Left cardiac atrium (tissue), 4 donors: ENCODE measurements around the gene MT1B. TPM values are rescaled to one million over a fixed set of nuclear protein-coding genes. Genes with fewer than 3 reads are reported as not detected.
"Not testable (repeated sequence)": the region's sequence is repeated elsewhere in the genome, so short reads cannot be mapped to it uniquely, and the experiment has no call there.

Experiments
- ATAC-seq, 2 donors: fragments of 200-7000 bp; cut with Tn5 transposase; one replicate each; pipeline ENCODE4 v1.9.1; 2020; ENCODE audit warnings: mild to moderate bottlenecking in 2 of 2, moderate library complexity in 2 of 2
- DNase-seq: peaks from one replicate; pipeline ENCODE4 v3.0.0-alpha.2; 2020
- intact Hi-C, 2 donors: fragments of 100-400 bp; cut with DNase I; formaldehyde crosslinking; loops; one replicate each; pipeline versions ENCODE4 v1.14.1 to v1.15.1; 2022 to 2023
- total RNA-seq, 2 donors: library from RNA; stranded (reverse); fragmentation: NEBNext Ultra II Directional; extraction: Animal tissue kit (Norgen Biotek cat#: 25700); gene quantifications; one replicate each; pipeline ENCODE4 v1.2.1, GENCODE V29; 2021
- donor health status: DM: no; HTN: yes; CAD: no.
- donor health status: DM: no; HTN: yes; CAD: no; lungs with severe emphysema.
- donor health status: DM: yes; HTN: yes; CAD: no.
- donor health status: Dilated cardiomyopathy.

The MT1B gene
- total RNA-seq, 2 donors from 2014 or later, result not detected

DNA sequence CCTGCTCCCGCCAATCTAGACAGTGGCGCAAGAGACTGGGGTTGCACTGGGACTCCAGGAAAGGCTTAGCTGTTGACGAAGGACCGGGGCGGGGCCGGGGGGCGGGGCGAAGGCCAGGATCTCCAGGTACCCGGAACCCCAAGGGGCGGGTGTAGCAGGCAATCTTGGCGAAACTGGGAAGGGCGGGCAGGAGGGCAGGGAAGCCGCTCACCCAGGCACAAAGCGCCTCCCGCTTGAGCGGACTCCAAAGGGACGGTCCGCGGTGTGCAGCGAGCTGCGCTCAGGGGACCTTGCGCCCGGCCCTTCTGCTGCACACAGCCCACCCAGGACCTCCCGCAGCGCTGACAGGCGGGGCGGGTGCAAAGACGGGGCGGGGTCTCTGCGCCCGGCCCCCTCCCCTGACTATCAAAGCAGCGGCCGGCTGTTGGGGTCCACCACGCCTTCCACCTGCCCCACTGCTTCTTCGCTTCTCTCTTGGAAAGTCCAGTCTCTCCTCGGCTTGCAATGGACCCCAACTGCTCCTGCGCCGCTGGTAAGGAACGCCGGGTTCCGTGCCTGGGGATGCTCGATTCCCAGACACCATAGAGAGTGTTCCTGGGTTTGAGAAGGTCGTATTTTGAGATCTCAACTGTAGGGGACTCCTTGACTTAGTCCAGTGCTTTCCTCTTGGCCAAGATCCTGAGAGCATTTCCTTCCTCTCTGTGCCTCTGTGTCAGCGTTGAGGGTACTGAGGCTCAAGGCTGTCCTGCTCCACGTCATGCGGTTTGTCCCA, 6.1 kb downstream of the MT1B start, which contains the start of gene MT1F:
Gene MT1F (plus strand): TSS at position 405 of the 772 bp plus-strand sequence. CDS start 100 bp downstream, at position 505.
- DNase-seq (peak; percentile 78), ATAC-seq (peak; percentile 90 to 96)
- intact Hi-C loops, result loop anchor here in 1 of 2 donors (2.0 kb wide), 1 partner anchor 19 kb away; the partner anchor contains the start of gene MT1A

DNA sequence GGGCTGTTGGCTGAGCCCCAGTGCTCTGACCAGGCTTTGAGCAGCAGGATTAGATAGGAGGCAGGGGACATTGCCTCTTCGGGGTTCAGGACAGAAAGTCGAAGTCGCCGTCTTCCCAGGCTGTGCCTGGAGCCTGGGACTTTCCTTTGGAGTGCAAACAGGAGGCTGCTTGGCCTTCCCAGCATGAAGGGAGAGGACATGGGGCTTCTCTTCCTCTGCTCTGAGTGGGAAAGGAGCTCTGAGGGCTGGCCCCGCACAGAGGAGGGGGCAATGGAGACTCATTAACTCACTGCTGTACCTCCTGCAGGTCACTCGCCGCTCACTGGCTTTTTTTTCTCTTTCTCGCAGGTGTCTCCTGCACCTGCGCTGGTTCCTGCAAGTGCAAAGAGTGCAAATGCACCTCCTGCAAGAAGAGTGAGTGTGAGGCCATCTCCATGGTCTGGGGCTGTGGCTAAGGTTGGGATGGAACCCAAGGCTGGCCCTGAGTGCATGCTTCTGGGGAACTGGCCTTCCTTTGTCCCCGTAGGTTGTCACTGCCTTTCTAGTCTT, 6.7 kb downstream of the MT1B start:
- intact Hi-C loops, result no loop called here
- DNase-seq, result no peak
- no peak for ATAC-seq

DNA sequence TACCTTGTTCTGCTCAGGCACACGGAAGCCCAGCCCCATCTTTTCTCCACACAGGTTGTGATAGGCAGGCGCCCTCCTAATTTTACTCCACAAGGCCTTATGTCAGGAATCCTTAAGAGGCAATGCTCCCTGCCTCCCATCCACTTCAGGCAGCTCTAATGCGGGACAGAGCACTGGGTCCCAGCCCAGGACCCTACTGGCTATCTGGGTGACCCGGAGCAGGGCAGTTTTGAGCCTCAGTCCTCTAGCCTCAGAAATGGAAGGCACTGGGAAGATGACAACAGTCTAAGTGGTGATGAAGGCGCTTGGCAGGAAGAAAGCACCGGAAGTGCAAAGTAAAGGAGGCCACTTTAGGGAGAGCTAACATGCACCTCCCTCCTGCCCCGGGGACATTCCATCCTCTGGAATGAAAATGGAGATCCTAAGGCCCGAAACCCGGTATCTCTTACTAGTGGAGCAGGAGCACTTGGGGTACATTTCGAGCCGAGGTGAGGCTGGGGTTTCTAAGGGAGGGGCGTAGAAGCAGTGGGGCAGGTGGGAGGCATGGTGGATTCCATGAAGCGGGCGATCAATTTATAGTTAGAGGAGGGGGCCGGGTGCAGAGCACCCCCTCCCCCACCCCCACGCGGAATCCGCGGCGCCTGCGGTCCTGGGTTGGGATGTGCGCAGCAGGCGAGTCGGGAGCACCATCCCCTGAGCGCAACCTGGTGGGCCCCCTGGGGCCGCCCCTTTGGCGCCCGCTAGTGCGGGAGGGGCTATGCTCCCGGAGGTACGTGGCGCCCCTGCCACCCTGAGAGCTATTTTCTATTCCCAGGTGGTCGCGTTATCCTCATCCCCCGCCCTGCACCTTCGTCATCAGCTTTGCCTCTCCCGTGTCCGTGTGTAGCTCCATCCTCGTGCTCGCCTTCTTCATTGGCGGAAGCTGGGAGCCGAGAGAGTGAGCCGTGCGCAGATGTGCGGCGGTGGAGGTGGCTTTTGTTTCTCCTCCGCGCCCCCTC, 11.0 kb downstream of the MT1B start:
- ATAC-seq (no peak), DNase-seq (no peak)
- intact Hi-C loops, result no loop called here

DNA sequence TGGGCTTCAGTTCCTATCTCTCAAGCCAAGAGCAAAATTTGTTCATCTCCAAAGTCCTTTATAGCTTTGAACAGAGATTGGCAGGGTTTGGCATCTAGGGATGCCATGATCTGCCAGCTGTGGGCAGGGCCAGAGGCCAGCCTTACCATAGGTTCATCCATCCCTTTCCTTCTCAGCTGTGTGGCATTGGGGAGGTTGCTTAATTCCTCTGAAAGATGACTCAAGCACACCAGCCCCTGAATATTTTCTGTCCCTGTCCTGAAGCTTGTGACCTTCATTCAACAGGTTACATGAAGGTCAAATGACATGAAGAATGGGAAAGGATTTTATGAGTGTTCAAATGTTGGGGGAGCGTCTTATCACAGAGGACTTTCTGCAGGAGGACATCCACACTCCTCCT, 12.8 kb downstream of the MT1B start:
- no peak for ATAC-seq
- intact Hi-C loops, result no loop called here

DNA sequence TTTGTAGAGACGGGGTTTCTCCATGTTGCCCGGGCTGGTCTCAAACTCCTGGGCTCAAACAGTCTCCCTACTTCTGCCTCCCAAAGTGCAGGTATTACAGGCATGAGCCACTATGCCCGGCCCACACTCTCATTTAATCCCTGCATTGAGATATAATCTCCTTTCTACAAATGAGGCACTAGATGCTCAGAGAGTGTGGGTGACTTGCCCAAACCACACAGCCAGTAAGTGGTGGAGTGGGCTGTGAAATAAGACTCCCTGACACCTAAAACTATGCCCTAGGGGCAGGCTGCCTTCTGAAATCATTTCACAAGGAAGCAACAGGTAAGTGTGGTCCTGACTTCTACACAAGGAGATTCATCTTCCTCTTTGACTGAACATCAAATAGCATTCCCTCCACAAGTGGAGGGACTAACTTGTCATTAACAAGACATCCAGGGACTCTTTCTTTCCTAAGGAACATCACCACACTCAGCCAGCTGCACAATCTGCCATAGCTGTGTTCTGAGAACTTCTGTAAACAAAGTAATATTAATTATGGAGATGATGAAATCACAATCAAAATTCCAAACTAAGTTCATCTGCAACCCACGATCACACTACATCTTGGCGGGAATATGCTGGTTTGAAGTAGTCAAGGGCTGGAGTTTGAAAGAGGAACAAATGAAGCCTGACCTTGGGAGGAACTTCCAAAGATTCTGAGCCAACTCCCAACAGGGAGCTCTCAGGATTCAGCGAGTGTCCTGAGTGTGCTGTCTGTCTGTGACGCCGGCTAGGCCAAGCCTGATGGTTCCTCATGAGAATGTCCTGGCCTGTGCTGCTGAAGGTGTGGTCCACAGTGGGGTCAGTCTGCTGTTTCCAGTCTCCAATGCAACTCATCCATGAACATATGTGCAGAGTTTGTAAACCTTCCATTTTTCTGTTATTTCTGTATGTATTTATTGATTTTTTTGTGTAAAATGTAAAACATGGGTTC, 13.9 kb downstream of the MT1B start:
- ATAC-seq, intact Hi-C loops, DNase-seq: not testable (repeated sequence)

More for the DNA sequence above, 12.8 kb downstream of the MT1B start:
- no peak for DNase-seq

DNA sequence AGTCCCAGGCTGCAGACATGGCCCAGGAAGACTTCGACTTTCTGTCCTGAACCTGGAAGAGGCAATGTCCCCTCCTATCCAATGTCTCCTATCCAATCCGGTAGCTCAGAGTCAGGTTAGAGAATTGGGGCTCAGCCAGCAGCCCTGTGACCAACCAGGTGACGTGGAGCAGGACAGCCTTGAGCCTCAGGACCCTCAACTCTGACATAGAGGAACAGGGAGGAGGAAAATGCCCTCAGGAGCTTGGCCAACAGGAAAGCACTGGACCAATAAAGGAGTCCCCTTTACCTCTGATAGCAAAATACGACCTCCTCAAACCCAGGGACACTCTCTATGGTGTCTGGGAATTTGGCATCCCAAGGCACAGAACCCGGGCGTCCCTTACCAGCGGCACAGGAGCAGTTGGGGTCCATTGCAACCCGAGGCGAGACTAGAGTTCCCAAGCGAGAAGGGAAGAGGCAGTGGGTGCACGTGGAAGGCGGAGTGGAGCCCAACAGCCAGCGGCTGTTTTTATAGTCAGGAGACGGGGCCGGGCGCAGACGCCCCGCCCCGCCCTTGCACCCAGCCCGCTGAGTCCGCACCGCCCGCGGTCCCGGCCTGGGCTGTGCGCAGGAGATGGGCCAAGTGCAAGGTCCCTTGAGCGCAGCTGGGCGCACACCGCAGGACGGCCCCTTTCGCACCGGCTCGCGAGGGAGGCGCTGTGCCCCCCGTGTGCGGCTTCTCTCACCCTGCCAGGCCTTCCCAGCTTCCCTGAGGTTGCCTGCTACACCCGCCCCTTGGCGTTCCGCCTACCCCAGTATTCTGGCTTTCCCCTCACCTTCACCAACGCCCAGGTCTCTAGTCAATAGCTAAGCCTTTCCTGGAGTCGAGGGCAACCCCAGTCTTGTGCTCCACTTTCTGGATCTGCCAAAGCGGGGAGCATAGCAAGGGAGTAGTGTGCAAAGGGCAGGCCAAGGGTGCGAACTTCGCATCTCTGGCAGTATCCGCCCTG, 16.2 kb downstream of the MT1B start, which contains the start of gene MT1G:
Gene MT1G (minus strand): TSS at position 485 of the 991 bp plus-strand sequence. CDS start 72 bp downstream, at position 413.
- peak; percentile 86 to 92 for ATAC-seq
- DNase-seq, result peak; percentile 57
- intact Hi-C loops, result no loop called here

DNA sequence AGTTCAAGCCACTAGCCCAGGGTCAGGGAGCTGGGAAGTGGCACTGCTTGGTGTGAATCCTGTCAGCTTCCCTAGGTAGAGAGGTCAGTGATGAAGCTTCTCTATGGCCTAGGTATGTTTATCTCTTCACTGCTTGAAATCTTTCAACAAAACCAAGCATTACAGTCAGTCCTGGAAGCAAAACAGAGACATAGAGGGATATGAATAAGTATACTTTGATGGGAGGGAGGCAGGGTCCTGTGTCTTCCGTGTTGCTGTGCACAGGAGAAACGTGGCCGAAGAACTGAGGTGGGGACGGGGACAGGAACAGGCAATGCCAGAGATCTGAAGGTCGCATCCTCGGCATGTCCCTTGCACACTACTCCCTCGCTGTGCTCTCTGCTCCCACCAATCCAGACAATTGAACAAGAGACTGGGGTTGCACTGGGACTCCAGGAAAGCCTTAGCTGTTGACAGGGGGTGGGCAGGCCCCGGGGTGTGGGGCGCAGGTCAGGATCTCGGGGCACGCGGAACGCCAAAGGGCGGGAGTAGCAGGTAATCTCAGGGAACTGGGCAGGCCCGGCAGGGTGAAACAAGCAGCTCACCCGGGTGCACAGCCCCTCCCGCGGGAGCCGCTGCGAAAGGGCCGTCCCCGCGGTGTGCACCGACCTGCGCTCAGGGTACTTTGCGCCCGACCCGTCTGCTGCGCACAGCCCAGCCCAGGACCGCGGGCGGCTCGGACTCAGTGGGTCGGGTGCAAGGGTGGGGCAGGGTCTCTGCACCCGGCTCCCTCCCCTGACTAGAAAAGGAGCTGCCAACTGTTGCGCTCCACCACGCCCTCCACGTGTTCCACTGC, 17.5 kb downstream of the MT1B start, which contains the start of gene MT1H:
Gene MT1H (plus strand): TSS at position 810 of the 835 bp plus-strand sequence. CDS start 71 bp downstream, outside the sequence.
- intact Hi-C loops, result no loop called here
- ATAC-seq, result peak in 1 of 2 donors; percentile 35

DNA sequence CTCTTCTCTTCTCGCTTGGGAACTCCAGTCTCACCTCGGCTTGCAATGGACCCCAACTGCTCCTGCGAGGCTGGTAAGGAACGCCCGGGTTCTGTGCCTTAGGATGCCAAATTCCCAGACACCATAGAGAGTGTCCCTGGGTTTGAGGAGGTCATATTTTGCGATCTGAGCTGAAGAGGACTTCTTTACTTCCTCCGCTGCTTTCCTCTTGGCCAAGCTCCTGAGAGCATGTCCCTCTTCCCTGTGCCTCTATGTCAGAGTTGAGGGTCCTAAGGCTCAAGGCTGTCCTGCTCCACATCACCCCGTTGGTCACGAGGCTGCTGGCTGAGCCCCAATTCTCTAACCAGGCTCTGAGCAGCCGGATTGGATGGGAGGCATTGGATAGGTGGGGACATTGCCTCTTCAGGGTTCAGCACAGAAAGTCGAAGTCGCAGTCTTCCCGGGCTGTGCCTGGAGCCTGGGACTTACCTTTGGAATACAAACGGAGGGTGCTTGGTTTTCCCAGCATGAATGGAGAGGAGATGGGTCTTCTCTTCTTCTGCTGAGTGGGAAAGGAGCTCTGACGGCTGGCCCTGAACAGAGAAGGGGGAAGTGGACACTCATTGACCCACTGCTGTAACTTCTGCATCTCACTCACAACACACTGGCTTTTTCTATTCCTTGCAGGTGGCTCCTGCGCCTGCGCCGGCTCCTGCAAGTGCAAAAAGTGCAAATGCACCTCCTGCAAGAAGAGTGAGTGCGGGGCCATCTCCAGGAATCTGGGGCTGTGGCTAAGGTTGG, 18.3 kb downstream of the MT1B start:
- no peak for DNase-seq
- intact Hi-C loops, result no loop called here
- ATAC-seq, result no peak

More for the DNA sequence above, 17.5 kb downstream of the MT1B start, which contains the start of gene MT1H:
- DNase-seq, result no peak

DNA sequence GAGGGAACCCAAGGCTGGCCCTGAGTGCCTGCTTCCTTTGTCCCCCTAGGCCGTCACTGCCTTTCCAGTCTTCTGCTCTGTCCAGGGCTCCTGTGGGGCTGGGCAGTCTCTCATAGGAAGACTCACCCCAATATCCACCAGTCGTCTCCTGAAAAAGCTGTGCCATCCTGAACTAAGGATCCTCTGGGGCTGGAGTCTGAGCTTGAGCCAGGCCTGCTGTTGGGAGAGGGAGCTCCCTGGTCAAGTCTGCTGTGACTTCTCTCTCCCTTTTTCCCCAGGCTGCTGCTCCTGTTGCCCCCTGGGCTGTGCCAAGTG, 18.9 kb downstream of the MT1B start:
- intact Hi-C loops, result no loop called here
- ATAC-seq (no peak), DNase-seq (no peak)

DNA sequence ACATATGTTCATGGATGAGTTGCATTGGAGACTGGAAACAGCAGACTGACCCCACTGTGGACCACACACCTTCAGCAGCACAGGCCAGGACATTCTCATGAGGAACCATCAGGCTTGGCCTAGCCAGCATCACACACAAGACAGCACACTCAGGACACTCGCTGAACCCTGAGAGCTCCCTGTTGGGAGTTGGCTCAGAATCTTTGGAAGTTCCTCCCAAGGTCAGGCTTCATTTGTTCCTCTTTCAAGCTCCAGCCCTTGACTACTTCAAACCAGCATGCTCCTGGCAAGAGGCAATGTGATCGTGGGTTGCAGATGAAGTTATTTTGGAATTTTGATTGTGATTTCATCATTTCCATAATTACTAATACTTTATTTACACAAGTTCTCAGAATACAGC, 20.0 kb downstream of the MT1B start:
- DNase-seq, intact Hi-C loops, ATAC-seq: not testable (repeated sequence)

DNA sequence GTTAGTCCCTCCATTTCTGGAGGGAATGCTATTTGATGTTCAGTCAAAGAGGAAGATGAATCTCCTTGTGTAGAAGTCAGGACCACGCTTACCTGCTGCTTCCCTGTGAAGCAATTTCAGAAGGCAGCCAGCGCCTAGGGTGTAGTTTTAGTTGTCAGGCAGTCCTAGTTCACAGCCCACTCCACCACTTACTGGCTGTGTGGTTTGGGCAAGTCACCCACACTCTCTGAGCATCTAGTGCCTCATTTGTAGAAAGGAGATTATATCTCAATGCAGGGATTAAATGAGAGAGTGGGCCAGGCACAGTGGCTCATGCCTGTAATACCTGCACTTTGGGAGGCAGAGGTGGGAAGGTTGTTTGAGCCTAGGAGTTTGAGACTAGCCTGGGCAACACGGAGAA, 20.5 kb downstream of the MT1B start:
- ATAC-seq, DNase-seq, intact Hi-C loops: not testable (repeated sequence)

DNA sequence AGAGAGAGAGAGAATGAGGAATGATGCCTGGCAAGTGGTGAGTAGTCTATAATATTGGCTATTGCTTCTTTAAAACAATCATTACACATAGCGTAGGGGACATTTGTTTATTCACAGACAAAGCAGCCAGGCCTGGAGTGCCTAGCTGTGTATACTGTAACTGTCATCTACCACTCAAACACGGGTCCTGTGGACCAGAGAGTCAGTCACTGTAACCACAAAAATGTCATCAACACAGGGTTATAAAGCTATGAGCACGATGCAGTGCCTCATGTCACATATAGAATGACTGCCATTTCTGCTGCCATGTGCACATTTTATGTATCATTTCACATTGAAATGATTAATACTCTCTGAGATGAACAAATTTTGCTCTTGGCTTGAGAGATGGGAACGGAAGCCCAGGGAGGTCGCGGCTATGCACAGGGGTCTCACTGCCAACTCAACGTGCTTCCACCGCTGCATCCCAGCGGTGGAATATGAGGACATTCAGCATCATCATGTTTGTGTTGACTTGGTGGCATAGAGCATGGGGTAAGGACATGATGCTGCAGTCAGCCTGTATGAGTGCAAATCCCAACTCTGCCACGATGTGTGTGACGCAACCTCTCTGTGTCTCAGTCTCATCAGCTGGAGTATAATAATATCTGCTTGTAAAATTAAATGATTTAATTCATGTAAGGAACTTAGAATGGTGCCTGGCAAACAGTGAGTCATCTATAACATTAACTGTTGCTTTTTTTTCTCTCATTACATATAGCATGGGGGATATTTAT, 21.3 kb downstream of the MT1B start:
- DNase-seq (no peak), ATAC-seq (no peak)
- intact Hi-C loops, result no loop called here

DNA sequence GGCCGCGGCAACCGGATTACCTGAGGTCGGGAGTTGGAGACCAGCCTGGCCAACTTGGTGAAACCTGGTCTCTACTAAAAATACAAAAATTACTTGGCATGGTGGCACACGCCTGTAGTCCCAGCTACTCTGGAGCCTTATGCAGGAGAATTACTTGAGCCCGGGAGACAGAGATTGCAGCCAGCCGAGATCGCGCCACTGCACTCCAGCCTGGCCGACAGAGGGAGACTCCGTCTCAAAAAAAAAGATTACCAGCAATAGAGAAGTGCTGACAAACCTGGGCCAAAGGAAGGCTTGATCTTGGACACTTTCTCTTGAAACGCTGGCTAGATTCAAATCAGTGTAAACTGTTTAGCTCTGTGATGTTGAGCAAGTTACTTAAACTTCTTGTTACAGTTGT, 22.2 kb downstream of the MT1B start:
- intact Hi-C loops, result loop anchor here in 1 of 2 donors (1.0 kb wide), 1 partner anchor 28 kb away; no protein-coding TSS in a partner anchor
- ATAC-seq, result peak; percentile 22 to 50
- DNase-seq, result no peak

DNA sequence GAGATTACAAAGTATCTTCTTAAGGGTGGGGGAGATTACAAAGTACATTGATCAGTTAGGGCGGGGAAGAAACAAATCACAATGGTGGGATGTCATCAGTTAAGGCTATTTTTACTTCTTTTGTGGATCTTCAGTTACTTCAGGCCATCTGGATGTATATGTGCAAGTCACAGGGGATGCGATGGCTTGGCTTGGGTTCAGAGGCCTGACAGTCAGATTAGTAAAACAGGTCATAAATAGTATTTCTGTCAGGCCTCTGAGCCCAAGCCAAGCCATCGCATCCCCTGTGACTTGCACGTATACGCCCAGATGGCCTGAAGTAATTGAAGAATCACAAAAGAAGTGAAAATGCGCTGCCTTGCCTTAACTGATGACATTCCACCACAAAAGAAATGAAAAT, 22.9 kb downstream of the MT1B start:
- not testable (repeated sequence) for ATAC-seq, DNase-seq
- intact Hi-C loops, result loop anchor here in 1 of 2 donors (1.0 kb wide), 1 partner anchor 28 kb away; no protein-coding TSS in a partner anchor
